ELR (cell line): ENCODE results near the gene ZNF479.
"Not testable (repeated sequence)": the region's sequence is repeated elsewhere in the genome, so short reads cannot be mapped to it uniquely, and the experiment has no call there.

Source experiments
- DNase-seq: peaks from one replicate; pipeline ENCODE4 v3.0.0-alpha.2; 2015; ENCODE audit warnings: low read depth

Gene ZNF479

GRCh38 chr7:57132336-57132735 is at the start of gene ZNF479:
TSS of gene ZNF479 (minus strand) at chr7:57132436. CDS start at chr7:57132324, 112 bp downstream.
- DNase-seq, result not testable (repeated sequence)

DNA sequence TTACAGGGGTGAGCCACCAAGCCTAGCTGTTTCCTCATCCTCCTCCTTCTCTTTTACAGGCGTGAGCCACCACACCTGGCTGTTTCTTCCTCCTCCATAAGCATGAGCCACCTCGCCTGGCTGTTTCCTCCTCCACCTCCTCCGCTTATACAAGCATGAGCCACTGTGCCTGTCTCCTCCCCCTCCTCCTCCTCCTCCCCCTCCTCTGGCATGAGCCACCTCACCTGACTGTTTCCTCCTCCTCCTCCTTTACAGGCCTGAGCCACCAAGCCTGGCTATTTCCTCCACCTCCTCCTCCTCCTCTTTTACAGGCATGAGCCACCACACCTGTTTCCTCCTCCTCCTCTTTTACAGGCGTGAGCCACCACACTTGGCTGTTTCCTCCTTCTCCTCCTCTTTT is 49.8 kb upstream of the ZNF479 start:
- DNase-seq, result no peak

- DNase-seq, result no peak
Measured at GRCh38 chr7:57181281-57181680, 49.0 kb upstream of the ZNF479 start.

- no peak for DNase-seq
Measured at GRCh38 chr7:57179776-57180415, 47.7 kb upstream of the ZNF479 start.

DNA sequence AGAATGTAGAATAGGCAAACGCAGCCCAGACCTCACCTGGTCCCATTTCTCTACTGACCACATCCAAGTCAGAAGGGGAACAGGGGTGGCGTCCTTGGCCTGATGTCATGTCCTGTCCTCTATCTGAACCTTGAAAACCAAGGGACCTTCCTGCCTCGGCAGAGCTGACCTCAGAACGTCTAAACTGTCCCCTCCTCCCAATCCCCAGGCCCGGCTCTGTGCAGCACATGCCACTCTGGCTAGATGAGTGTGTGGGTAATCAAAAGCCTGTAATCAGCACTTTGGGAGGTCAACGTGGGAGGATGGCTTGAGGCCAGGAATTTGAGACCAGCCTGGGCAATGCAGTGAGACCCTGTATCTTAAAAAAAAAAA is 46.5 kb upstream of the ZNF479 start:
- no peak for DNase-seq

DNA sequence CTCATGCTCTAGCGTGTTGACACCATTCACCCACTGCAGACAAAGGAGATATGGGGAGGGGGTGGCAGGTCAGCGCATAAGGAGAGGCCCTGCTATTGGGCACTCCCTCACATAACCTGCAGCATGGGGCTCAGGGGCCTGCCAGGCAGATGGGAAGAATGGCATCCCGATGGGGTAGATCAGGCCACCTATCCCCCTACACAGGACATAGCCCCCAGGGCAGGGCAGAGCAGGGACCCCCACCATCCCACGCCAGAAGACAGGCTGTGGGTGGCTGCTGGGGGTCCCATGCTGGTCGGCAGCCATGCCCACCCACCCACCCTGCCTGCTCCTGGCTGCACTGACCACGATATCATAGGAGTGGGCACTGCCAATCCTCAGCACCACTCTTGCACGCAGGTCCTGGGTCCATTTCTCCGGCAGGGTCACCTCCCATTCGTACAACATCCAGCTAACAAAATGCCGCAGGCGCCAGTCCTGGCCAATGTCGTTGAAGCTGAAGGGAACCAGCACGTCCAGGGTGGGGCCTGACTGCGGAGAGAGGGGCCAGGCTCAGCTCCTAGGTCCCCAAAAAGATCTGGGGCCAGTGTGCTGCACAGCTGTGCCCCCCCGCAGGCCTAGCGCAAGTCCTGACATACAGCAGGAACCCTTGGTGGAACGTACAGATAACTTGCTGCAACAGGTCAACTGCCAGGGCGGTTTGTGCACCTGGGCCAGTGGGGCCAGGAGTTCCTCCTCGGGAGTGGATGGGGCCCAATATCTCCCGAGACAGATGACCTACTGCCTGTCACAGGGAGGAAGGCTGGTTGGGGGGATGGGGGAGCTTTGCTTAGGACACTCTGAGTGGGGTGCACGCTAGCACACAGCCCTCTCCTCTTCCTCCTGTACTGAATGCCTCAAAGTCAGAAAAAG is 45.9 kb upstream of the ZNF479 start:
- DNase-seq, result no peak

- no peak for DNase-seq
Measured at GRCh38 chr7:57176928-57177635, 44.8 kb upstream of the ZNF479 start.

- no peak for DNase-seq
Measured at GRCh38 chr7:57165285-57165899, 33.2 kb upstream of the ZNF479 start.

DNA sequence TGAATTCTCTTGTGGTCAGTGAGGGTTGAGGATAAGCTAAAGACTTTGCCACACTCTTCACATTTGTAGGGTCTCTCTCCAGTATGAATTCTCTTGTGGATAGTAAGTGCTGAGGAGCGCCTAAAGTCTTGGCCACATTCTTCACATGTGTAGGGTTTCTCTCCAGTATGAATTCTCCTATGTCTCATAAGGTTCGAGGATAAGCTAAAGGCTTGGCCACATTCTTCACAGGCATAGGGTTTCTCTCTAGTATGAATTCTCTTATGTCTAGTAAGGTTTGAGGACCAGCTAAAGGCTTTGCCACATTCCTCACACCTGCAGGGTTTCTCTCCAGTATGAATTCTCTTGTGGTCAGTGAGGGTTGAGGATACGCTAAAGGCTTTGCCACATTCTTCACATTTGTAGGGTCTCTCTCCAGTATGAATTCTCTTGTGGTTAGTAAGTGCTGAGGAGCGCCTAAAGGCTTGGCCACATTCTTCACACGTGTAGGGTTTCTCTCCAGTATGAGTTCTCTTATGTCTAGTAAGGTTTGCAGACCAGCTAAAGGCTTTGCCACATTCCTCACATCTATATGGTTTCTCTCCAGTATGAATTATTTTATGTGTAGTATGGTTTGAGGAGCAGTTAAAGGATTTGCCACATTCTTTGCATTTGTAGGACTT is 12.0 kb downstream of the ZNF479 start:
- DNase-seq, result not testable (repeated sequence)
